DOHH2 (cell line): ENCODE data around the gene UGT1A8.

Source experiments
- CTCF ChIP-seq: fragments of 200-600 bp; sonication (generic); IDR thresholded peaks from one replicate; pipeline ENCODE4 v1.5.1; 2014; ENCODE audit warnings: antibody characterized with exemption, mild to moderate bottlenecking, low read depth, low read length; ENCODE audit not compliant: poor library complexity, severe bottlenecking
- EZH2phosphoT487 ChIP-seq: fragments of 200-600 bp; sonication (generic); IDR thresholded peaks from 2 replicates; pipeline ENCODE4 v1.6.1; 2017; ENCODE audit warnings: borderline replicate concordance, mild to moderate bottlenecking, antibody characterized with exemption, low read length, moderate library complexity, mixed read lengths

GRCh38 chr2:233658610-233659009 is 41.2 kb downstream of the UGT1A8 start:
- TF ChIP-seq CTCF (no peak), EZH2phosphoT487 (no peak)
